ENCODE data around the gene SPSB3. TPM values are rescaled to one million over a fixed set of nuclear protein-coding genes. Genes with fewer than 3 reads are reported as not detected.

The SPSB3 gene
- total RNA-seq, 1 donor from 2014 or later = 57.9 TPM

DNA sequence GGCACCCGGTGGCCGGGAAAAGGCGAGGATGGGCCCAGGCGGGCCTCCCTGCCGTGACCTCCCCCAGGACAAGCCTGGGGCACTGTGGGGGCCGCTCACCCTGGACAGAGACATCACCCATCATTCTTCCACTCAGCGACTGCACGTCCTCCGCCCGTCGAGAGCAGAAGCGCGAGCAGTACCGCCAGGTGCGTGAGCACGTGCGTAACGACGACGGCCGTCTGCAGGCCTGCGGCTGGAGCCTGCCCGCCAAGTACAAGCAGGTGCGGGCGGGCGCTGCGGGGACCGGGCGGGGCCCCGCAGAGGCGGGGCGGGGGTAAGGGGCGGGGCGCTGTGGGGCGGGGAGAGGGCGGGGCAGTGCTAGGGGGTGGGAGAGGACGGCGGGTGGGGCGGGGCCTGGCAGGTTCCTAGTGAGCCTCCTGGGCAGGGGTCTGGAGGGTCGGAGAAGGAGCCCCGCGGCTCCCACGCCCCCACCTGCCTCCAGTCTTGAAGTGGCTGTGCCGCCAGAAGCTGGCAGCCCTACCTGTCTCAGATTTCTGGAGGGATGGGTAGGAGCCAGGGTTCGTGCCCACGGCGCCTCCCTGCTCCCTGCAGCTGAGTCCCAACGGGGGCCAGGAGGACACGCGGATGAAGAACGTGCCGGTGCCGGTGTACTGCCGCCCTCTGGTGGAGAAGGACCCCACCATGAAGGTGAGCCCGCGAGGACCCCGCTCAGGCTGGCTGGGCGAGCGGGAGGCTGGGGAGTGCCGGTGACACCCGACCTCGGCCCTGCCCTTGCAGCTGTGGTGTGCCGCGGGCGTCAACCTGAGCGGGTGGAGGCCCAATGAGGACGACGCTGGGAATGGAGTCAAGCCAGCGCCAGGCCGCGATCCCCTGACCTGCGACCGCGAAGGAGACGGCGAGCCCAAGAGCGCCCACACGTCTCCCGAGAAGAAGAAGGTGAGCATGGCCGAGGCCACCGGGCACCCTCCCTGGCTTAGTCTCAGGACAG is 18.6 kb downstream of the SPSB3 start:
- no peak for DNase-seq (ENCODE audit: low spot score)

DNA sequence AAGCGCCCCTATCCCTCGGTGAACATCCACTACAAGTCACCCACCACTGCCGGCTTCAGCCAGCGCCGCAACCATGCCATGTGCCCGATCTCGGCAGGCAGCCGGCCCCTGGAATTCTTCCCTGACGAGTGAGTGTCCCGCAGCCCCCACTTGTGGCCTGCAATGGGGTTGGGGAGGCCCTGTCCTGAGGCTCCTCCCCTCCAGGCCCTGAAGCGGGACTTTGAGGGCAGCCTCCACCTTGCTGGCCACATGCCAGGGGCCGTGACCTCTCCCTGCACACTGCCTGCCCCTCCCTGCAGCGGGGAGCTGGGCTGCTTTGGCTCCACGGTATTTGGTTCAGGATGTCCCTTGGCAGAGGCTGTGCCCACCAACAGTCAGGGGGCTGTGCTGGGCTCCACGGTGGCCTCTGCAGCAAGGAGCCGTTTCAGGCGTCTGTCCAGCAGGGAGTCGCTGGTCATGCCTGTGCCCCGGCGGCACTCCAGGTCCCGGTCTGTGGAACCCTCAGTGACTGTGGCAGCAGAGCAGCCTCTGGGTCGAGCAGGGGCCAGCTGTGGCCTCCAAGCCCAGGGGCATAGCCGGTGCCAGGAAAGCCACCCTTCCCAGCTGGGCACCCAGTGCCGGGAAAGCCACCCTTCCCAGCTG is 19.4 kb downstream of the SPSB3 start:
- no peak for DNase-seq (ENCODE audit: low spot score)

DNA sequence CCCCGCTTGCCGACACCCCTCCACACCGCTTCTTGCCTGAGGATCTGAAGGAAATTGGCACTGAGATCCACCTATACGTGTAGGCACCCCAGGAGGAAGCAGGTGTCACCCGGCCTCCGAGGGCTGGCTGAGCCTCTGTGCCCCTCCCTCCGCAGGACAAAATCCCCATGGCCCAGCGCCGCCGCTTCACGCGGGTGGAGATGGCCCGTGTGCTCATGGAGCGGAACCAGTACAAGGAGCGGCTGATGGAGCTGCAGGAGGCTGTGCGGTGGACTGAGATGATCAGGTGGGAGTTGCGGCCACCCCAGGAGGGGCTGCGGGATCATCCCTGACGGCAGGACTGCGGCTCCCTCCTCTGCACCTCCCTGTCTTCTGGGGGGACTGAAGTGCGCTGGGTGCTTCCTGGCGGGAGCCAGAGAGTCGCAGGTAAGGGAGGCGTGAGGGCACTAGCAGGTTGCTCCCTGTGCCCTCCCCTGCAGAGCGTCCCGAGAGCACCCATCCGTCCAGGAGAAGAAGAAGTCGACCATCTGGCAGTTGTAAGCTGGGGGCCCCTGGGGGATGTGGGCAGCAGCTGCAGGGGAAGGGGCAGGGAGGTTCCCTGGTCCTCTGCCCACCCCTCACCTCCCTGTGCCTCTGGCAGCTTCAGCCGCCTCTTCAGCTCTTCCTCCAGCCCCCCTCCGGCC is 20.0 kb downstream of the SPSB3 start:
- DNase-seq (ENCODE audit: low spot score) = no peak

DNA sequence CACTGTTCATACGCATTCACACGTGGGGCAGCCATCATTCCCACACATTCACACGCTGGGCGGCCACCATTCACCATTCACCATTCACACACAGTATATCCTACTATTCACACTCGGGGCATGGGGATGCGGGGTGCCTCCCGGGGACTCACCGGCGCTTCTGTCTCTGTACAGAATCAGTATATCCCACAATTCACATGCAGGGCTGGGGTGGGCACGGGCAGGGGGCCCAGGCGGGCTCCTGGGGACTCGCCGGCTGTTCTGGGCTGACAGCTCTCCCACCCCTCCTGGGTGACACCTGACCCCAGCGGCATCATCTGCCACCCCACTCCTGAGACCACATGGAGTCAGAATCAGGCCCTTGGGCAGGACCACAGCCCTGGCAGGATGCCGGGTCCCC is 20.6 kb downstream of the SPSB3 start:
- DNase-seq (ENCODE audit: low spot score) = no peak

DNA sequence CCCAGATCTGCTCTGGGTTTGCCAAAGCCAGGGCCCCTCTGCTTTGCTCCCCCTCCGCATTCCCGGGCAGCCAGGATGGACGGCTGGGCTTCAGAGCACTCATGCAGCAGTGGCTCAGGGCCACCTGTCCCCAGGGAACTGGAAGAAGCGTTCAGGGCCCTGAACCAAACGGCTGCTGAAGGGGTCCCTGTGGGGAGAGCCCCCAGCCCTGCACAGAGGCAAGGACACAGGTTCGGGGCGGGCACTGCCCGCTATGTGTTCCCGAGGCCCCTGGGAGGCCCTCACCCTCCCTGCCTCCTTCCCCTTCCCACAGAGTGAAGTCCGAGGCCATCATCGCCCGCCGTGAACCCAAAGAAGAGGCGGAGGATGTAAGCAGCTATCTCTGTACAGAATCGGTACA is 21.5 kb downstream of the SPSB3 start:
- no peak for DNase-seq (ENCODE audit: low spot score)

DNA sequence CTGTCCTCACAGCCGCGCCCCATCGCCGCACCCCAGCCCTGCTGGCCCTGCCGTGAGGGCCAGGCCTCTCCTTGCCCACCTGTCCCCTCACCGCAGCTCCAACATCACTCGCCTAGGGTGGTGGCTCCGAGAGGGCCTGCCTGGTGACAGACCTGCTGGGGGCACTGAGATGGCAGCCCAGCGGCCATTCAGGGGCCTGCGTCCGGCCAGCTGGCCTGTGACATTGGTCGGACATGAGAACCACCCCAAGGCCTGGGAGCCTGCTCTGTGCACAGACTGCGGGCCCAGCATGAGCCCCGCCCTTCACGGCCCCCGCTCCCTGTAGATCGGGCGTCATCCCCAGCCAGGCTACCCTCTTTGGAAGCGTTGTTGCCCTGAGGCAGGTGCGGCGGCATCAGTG is 22.9 kb downstream of the SPSB3 start:
- no peak for DNase-seq (ENCODE audit: low spot score)

DNA sequence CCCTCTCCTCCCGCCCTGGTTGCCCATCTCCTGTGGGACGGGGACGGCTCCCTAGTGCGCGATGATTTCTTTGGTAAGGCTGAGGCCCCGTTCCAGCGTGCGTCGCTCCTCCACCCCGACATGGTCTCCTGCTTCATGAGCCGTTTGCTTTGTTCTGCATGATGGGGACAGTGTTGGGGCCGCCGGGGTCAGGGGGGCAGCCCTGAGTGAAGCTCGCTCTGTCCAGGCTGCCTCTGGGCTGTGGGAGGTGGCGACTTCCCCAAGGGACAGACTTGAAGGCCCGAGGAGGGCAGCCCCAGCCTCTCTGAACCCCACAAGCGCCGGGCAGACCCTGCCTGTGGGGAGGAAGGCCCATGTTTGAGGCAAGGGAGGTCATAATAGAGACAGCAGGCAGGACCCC is 23.4 kb downstream of the SPSB3 start:
- DNase-seq (ENCODE audit: low spot score) = no peak

DNA sequence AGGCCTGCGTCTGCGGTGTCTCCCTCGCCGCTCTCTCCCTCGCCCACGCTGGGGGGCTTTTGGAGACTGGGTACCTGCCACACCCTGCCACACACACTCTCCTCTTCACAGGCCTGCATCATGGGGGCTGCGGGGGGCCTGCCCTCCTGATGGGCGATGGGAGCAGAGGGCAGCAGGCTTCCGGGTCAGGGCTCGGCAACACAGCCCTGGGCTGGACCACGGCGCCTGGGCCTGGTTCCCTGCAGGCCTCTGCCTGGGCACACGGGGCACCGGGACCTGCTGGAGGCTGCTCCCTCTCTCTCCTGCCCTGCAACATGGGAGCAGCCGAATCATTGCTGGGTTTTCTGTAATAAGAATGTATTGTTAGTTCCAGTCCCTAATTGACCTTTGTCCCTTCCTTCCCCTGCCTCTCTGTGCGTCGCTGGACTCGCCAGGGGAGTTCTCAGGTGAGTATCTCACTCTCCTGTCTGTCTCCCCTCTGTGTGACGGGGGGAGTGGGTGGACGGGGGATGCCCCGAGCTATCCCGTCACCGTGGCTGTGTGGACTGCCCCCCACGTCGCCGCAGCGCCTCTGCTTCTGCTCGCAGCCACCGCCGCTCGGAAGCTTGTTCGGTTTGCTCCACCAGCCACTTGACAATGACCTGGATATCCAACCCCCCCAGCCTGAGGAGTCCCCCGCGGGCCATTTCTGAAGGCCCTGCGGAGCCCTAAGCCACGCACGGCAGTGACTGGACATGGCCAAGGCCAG is 24.5 kb downstream of the SPSB3 start:
- DNase-seq (ENCODE audit: low spot score) = no peak

DNA sequence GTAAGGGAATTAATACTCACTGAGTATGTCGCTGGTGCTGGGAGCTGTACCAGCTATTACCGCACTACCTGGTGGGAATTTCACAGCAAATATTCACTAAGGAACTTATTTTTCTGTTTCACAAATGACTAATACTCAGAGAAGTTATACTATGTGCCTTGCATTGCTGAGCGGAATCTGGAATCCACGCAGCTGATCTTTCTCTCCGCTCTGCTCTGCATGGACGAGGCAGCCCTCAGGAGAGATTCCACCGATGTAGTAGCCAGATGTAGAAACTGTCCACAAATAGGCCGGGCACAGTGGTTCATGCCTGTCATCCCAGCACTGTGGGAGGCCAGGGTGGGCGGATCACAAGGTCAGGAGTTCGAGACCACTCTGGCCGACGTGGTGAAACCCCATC is 28.2 kb downstream of the SPSB3 start:
- DNase-seq (ENCODE audit: low spot score) = no peak

DNA sequence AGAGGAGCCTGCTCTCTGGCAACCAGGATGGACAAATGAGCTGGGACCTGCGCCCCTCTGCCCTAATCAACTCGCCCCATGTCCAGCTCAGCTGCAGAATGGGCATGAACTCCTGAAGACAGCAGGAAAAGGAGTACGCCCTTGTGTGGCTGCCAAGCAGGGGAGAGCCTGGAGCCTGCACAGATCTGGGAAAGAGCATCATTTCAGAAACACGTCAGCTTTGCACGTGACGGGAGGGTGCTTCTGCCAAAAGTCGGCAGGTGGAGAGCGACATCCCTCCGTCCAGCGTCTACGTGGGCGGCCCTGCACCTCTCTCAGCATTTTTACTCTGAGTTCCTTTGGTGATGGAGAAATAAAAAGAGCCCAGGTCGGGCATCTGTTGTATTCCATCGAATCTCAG is 29.5 kb downstream of the SPSB3 start:
- no peak for DNase-seq (ENCODE audit: low spot score)

DNA sequence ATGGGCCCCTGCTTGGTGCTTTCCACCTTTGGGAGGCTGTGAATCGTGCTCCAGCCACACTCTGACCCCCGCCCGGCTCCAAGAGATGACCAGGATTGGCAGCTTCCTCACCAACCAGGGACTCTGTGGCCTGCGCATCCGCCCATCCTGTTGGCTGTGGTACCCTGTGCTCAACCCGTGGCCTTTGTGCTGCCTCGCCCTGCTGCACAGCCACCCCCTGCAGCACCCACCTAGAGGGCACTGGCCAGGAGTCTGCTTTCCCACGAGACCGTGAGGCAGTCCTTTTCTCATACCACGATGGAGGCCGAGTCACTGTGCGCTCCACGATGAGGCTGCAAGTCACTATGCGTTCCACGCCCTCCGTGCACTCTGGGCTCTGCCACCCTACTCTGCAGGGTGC is 30.4 kb downstream of the SPSB3 start:
- DNase-seq (ENCODE audit: low spot score) = no peak

DNA sequence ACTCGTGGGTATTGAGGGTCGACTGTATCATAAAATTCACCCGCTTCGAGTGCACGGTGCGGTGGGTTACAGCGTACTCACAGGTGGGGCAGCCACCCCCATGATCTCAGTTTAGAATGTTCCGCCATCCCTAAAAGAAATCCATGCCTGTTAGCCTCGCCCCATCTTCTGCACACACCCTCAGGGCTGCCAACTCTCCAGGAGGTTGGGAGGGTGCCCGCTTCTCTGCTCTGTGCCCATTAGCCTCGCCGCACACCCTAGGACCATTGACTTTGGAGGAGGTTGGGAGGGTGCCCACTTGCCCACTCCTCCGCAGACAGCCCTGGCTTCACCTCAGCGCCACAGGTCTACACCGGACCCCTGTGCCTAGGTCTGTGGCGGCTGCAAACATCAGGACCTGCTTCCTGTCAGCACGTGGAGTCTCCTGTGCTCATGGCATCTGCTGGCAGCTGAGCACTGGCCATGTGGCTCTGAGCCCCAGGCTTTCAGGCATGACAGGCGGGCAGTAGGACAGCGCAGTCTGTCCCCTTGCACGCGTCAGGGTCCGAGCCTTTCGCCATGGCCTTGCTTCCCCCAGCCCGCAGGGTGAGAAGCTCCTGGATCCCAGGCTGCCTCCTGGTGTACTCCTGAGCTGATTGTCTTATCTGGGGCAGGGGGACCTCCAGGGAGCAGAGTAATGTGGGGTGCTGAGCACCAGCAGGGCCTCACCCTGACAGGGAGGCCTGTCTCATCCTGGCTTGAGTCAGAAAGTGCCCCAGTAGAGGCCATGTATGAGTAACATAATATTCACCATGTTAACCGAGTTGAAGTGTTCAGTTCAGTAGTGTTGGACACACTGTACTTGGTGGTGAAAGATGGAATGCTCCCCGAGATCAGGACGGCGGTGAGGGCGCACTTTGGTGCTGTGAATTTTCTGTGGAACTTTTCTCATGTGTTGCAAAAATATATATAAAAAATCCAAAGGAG is 32.9 kb downstream of the SPSB3 start:
- no peak for DNase-seq (ENCODE audit: low spot score)

DNA sequence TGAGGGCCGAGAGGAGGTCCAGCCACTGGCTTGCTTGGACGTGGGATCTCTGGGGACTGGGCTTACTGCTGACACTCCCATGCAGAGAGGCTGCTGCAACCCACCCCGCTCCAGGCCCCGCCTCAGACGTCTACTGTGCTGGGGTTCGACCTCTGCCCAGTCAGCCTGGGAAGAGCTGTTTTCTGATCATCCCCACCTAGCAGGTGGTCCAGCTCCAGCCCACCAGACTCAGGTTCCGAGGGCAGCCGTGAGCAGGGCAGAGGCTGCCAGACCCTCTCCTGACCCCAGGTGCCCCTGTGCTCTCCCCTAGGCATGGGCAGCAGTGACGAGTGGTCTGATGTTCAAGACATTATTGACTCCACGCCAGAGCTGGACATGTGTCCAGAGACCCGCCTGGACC is 34.4 kb downstream of the SPSB3 start:
- DNase-seq (ENCODE audit: low spot score) = no peak

DNA sequence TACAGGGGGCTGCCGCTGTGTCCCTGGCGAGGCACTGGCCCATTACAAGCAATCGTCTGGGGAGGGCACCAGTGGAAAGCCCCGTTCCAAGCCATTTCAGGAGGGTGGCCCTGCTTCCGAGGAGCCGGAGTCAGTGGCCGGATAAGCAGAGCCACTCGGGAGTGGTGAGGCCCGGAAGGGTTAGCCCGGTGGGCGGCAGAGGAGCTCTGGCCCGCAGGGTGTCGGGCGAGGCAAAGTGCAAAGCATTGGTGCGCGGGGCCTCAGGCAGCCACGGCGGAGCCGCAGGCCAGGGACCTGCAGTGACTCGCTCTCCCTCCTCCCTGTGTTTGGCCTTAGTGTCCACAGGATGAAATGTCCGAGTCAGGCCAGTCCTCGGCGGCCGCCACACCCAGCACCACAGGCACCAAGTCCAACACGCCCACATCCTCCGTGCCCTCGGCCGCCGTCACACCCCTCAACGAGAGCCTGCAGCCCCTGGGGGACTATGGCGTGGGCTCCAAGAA is 35.6 kb downstream of the SPSB3 start:
- no peak for DNase-seq (ENCODE audit: low spot score)

DNA sequence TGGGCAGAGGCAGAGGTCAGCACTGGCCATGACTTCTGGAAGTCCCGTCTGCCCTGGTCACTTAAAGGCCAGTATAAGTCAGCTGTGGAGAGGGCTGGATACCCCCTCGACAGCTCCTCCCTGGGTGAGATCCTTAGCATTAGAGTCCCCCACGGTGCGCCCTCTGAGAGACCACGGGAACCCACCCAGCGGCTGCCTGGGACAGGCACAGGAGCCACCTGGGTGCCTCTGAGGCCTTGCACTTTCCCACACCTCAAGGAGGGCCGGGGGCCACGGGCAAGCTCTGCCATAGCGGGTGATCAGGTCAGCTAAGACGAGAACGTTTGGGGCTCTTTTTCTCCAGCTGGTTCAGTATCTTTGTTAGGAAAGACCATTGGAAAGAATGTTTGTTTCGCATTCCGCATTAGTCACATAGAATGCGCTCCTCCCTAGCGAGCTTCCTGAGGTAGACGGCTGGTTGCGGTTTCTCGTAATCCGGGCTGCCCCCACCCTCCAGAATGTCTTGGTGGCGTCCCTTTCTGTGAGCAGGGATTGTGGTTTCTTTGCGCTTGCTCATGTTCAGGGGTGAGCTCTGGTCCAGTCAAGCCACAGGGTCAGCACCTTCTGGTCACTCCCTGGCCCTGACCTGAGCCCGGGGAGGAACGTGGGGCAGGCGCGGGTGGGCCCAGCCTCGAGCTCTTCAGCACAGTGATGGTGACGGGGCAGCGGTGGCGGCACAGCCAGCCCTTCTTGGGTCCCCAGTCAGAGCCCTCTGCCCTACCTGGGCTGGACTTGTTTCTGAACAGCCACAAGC is 36.3 kb downstream of the SPSB3 start:
- DNase-seq (ENCODE audit: low spot score) = no peak

DNA sequence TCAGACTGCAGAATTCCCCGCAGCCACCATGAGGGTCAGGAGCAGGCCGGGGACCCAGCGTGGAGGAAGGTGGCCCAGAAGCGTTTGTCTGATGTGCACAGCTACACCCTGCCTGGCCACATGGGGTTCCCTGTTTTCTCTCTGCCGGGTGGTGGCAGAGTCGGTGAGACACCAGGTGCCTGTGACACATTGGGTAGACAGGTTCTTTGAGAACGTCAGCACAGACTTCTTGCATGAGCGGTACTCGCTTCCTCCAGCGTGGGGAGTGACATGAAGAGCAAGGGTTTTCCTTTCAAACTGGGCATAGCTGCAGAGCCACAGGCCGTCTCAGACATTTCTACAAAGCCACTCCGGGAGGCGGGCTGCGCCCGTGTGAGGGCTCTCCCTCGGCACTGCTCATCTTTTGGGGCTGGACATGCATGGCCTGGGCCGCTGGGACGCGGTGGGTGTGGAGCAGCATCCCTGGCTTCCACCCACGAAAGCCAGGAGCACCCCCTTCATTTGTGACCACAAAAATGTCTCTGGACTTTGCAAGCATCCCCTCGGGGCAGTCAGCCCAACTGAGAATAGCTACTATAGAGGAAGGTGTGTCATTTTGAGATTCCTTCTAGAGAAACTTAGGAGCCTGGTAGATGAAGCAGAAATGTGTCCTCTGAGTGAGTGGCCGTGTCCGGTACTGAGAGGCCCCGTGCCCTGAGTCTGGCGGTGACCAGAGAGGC is 37.0 kb downstream of the SPSB3 start:
- DNase-seq (ENCODE audit: low spot score) = no peak

DNA sequence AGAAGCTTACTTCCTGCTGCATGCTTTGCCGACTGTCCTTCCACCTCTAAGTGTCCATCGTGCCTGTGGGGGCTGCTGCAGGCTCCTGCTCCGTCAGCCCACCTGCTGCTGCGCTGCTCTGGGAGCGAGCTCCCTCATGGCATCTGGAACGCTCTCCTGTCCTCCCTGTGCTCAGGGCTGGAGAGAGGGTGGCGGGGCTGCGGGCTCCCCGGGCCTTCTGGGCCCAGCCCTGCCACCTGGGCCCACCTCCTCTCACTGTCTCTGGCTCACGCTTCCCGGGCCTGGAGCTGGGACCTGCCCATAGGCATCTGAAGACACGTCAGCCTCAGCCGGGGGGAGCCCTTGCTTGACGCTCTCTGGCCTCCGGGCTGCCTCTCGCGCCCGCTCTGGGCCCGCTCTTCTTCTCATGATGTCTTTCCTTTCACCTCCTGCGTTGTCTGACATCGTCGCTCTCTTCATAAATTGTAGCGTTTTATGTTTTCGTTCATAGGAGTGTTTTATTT is 38.0 kb downstream of the SPSB3 start:
- no peak for DNase-seq (ENCODE audit: low spot score)

DNA sequence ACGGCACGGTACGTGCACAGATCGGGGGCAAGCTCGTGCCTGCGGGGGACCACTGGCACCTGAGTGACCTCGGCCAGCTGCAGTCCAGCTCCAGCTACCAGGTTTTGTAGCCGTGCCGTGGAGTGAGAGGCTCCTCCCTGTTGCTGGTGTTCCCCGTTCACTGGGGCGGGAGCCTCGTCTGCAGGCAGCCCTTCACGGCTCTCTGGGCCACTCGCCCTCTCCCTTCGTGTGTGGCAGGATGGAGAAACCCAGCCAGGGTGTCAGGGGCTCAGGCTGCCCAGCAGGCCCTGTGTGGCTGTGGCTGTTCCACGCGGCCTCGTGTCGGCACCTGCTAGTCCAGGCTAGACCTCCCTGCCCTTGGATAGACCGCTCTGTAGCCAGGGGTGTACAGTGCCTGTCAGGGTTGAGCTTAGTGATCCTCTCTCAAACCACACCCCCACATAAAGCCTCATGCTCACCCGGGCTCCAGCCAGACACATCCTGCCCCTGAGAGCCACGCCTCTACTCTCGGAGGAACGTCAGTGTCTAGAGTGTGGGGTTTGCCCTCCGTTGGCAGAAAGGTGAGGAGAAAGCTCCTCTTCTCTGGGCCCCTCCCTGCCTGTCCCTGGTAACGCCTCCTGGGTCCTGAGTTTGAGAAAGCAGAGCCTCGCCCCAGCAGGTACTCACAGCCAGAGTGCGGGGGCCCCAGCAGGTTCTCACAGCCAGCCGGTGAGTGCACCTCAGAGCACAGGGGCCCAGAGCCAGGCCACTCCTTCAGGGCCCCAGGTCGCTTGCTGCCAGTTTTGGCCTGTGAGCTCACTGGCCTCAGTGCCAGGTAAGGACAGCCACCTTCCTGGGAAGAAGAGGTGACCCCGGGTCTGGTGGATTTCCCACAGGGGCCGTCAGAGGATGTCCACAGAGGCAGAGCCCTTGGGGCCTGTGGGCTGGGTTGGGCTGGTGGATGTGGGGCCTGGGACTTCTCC is 38.7 kb downstream of the SPSB3 start:
- no peak for DNase-seq (ENCODE audit: low spot score)

Measured in mucosa of gallbladder (tissue), 1 donor.